Common myeloid progenitor, CD34-positive (primary cell): ENCODE data around the gene ANO2.

Experiments used
- CTCF ChIA-PET: fragments of 350-600 bp; sonication (Branson Sonifier 250); formaldehyde crosslinking; loops from one replicate; lab custom pipeline; 2021; ENCODE audit warnings: antibody characterized with exemption; lab: Charles Lee
- POLR2A ChIA-PET: fragments of 350-600 bp; sonication (Branson Sonifier 250); formaldehyde crosslinking; loops from one replicate; lab custom pipeline; 2021; ENCODE audit warnings: antibody characterized with exemption; lab: Charles Lee
- DNase-seq, 3 donors: peaks; one replicate each; pipeline versions ENCODE4 v3.0.0 to v3.0.0-alpha.2; 2013
- H3K27ac ChIP-seq, 2 experiments: 1 replicate in 1 of 2; 2 replicates in 1 of 2; pipeline ENCODE4 v1.7.0; 2013; ENCODE audit warnings: inconsistent platforms in 2 of 2, low read length in 2 of 2, mild to moderate bottlenecking in 2 of 2, low read depth in 1 of 2, moderate library complexity in 1 of 2; ENCODE audit not compliant: severe bottlenecking in 2 of 2, insufficient read depth in 1 of 2, poor library complexity in 1 of 2
- H3K27me3 ChIP-seq, 5 experiments: replicated peaks in 2 of 5; 1 replicate in 3 of 5; 2 replicates in 2 of 5; pipeline versions ENCODE4 v1.6.1 to v1.7.0; 2013; ENCODE audit warnings: low read length in 4 of 5, mild to moderate bottlenecking in 2 of 5, moderate library complexity in 2 of 5, inconsistent platforms in 1 of 5; ENCODE audit not compliant: insufficient read depth in 5 of 5, control insufficient read depth in 4 of 5
- H3K36me3 ChIP-seq, 4 experiments: 1 replicate in 2 of 4; 2 replicates in 2 of 4; pipeline versions ENCODE4 v1.6.1 to v1.7.0; 2013; ENCODE audit warnings: low read length in 3 of 4, control low read depth in 1 of 4, mild to moderate bottlenecking in 1 of 4; ENCODE audit not compliant: control insufficient read depth in 4 of 4, insufficient read depth in 4 of 4
- H3K4me1 ChIP-seq, 4 experiments: 1 replicate in 3 of 4; 2 replicates in 1 of 4; pipeline versions ENCODE4 v1.6.1 to v1.7.1; 2013; ENCODE audit warnings: low read length in 3 of 4, mild to moderate bottlenecking in 3 of 4, control low read depth in 1 of 4, inconsistent platforms in 1 of 4, moderate library complexity in 1 of 4; ENCODE audit not compliant: control insufficient read depth in 4 of 4, insufficient read depth in 4 of 4; ENCODE audit errors: control extremely low read depth in 1 of 4
- H3K4me3 ChIP-seq, 7 experiments: 1 replicate in 4 of 7; 2 replicates in 3 of 7; pipeline versions ENCODE4 v1.5.1 to v1.7.0; 2013; ENCODE audit warnings: mild to moderate bottlenecking in 7 of 7, low read length in 6 of 7, moderate library complexity in 6 of 7, inconsistent platforms in 2 of 7, low read depth in 2 of 7, control low read depth in 1 of 7; ENCODE audit not compliant: insufficient read depth in 4 of 7, control insufficient read depth in 1 of 7; ENCODE audit errors: extremely low read depth in 1 of 7
- H3K9me3 ChIP-seq, 5 experiments: 1 replicate in 4 of 5; 2 replicates in 1 of 5; pipeline versions ENCODE4 v1.6.1 to v1.7.1; 2013; ENCODE audit warnings: low read length in 4 of 5, mild to moderate bottlenecking in 2 of 5, inconsistent platforms in 1 of 5, low read depth in 1 of 5, moderate library complexity in 1 of 5; ENCODE audit not compliant: control insufficient read depth in 4 of 5, insufficient read depth in 2 of 5; ENCODE audit errors: control extremely low read depth in 1 of 5
- WGBS: methylation state at CpG from one replicate; pipeline ENCODE4 v1.1.5; 2013; ENCODE audit not compliant: insufficient coverage; 5-methylcytosine and 5-hydroxymethylcytosine counted together

ANO2 gene

DNA sequence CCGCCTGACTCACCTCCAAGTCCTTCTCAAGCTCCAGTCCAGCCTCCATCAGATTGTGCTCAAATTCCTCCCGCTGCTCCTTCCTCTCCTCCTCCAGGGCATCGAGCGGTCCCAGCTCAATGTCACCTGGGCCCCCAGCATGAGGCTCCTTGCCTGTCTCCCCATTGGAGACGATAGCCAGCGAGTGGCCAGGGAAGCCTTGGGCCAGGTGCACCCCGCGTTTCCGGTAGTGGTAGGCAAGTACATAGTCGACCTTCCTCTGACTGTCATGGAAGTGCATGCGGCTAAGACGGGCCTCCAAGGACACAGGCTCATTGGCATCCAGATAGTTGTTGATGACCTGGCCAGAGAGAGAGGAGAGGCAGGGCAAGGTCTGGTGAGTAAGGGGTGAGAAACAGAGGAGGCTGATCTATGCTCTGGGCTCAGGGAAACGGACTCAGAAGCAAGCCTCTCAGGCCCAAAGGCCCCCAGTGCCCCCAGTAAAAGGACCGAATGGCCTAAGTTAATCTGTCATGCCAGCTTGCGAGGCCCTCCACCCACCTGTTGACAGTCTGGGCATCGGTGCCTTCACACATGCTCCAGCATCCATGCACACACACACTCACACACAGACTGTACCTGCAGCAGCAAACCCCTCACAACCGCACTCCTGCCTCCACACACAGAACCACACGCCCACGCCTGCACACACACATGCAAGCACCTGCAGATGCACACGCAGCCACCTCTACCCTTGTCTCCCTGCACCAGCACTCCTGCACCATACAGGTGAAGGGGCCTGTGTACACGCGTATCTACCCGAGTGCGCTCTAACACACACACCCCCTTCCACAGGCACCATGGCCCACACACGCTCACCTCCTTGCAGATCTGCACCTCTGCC is 23.8 kb downstream of the ANO2 start:
- H3K9me3 ChIP-seq = no peaks in the 10 kb centered on the region
- H3K36me3 ChIP-seq = no peaks in the 10 kb centered on the region
- H3K4me3 ChIP-seq = no peak overlapping the region

DNA sequence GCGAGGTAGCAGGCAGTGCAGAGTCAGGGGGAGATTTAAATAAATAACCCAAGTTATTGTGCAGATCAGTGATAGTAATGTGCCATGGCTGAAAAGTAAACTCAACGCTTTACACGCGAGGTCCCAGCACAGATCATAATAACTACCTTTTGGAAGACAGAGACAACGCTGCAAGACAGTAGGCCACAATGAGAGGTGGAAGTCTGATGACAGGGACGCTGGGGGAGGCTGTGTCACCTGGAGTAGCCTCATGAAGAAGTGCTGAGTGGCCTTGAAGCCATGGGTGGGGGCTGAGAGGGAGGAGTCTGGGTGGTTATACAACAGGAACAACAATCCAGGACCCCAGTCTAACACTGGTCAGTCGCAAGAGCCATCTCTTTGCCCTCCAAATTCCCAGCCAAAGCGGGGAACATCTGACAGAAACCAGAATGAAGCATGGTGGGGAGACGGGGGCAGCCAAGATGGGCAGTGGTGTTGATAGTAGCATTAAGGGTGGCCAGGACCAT is 28.2 kb downstream of the ANO2 start:
- Histone ChIP-seq H3K27ac (no peak overlapping the region), H3K4me3 (no peak overlapping the region), H3K27me3 (no peaks in the 10 kb centered on the region), H3K9me3 (no peaks in the 10 kb centered on the region), H3K36me3 (no peaks in the 10 kb centered on the region), H3K4me1 (peaks cover 0 to 7% (median 2%) of the 10 kb centered on the region in 4 experiments)
- no peak for DNase-seq
- 98% methylated on average over 6 of the region's 9 CpGs for WGBS
- ChIA-PET CTCF (no interaction called here), POLR2A (no interaction called here)

More for the DNA sequence above, 23.8 kb downstream of the ANO2 start:
- WGBS = 98% methylated on average over 23 of the region's 25 CpGs
- DNase-seq = no peak
- Histone ChIP-seq H3K27ac (no peak overlapping the region), H3K27me3 (no peaks in the 10 kb centered on the region), H3K4me1 (peaks cover 0 to 8% (median 4%) of the 10 kb centered on the region in 4 experiments)
- CTCF ChIA-PET = no interaction called here
- POLR2A ChIA-PET = no interaction called here

DNA sequence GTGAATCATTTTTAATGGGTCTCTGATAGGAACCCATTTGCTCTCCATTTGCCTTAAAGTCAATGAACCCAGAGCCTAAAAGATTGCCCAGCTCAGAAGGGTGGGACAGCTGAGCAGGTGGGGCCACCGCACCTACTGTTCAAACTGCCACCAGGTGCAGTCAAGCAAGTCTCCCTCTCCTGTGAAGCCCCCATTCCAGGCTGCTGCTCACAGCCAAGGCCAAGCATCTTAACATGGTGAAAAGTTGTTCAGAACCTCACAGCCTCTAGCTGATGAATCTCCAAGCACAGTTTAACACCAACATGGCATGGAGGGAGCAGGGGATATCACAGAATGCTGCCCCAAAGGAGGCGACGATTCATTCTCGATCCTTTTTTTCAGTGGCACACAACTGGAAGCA is 29.5 kb downstream of the ANO2 start:
- CTCF ChIA-PET = no interaction called here
- H3K4me3 ChIP-seq = no peak overlapping the region
- H3K9me3 ChIP-seq = no peaks in the 10 kb centered on the region
- peaks cover 0 to 7% (median 2%) of the 10 kb centered on the region in 4 experiments for H3K4me1 ChIP-seq
- no peak for DNase-seq
- no peaks in the 10 kb centered on the region for H3K36me3 ChIP-seq
- WGBS = 84% methylated on average over 4 of the region's 4 CpGs
- H3K27ac ChIP-seq = no peak overlapping the region
- peaks cover 0 to 2% (median 0%) of the 10 kb centered on the region in 5 experiments for H3K27me3 ChIP-seq
- POLR2A ChIA-PET = no interaction called here

DNA sequence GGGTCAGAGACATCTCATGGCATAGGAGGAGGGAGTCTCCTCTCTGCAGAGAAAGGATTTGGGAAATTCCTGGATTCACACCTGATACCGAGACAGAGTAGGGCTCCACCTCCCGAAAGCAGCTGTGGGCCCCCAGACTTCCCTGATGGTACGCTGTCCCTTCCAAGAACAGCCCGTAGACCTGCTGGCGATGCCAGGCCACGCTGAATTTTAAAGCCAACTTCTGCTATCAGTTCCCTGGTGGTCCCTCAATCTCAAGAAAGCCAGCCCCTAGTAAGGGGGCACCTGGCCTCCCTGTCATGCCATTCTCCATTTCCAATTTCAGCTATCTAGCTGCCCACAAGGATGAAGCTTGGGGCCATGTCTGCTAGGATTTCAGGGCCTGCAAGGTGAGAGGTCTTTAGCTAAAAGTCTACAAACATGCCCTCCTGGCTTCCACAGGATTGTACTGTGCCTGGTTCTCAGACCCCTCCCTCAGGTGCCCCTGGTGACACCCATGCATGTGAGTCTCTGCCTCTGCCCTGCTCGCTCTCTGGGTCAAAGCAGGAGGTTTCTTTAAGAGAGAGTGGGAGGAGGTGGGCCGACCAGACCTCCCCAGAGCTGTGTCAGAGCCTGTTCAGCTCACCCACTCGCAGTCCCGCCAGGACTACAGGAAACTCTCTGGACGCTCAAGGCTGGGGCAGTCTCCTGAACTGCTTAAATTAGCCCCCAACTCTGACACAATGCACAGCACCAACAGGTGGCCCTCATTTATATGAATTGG is 30.5 kb downstream of the ANO2 start:
- DNase-seq = no peak
- Histone ChIP-seq H3K27ac (no peak overlapping the region), H3K27me3 (peaks cover 0 to 2% (median 0%) of the 10 kb centered on the region in 5 experiments), H3K4me1 (peaks cover 0 to 7% (median 2%) of the 10 kb centered on the region in 4 experiments), H3K4me3 (no peak overlapping the region), H3K9me3 (no peaks in the 10 kb centered on the region), H3K36me3 (no peaks in the 10 kb centered on the region)
- POLR2A ChIA-PET = no interaction called here
- WGBS = 95% methylated on average over 11 of the region's 11 CpGs
- CTCF ChIA-PET = no interaction called here

DNA sequence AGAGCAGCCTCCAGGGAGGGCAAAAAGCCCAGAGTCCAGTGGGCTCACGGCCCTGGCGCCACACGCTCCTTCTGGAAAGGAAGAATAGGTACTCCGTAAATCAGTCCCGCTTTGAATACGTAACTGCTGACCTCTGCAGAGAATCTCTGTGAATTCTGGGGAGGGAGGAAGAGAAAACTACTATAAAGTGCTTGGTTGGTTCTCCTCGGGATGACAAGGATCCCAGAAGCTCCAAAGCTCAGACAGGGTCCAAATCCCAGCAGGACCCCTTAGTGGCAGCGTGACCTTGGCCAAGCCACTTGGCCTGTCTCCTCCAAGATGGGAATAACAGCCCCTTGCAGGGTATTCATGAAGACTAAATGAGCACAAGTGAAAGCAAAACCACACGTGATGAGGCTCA is 31.7 kb downstream of the ANO2 start:
- WGBS = 100% methylated on average over 7 of the region's 9 CpGs
- ChIA-PET POLR2A (no interaction called here), CTCF (no interaction called here)
- Histone ChIP-seq H3K4me1 (peaks cover 0 to 7% (median 2%) of the 10 kb centered on the region in 4 experiments), H3K36me3 (no peaks in the 10 kb centered on the region), H3K4me3 (peak overlapping the region in 1 of 7 experiments; percentile 21), H3K9me3 (no peaks in the 10 kb centered on the region), H3K27ac (no peak overlapping the region), H3K27me3 (peaks cover 0 to 2% (median 0%) of the 10 kb centered on the region in 5 experiments)
- no peak for DNase-seq

DNA sequence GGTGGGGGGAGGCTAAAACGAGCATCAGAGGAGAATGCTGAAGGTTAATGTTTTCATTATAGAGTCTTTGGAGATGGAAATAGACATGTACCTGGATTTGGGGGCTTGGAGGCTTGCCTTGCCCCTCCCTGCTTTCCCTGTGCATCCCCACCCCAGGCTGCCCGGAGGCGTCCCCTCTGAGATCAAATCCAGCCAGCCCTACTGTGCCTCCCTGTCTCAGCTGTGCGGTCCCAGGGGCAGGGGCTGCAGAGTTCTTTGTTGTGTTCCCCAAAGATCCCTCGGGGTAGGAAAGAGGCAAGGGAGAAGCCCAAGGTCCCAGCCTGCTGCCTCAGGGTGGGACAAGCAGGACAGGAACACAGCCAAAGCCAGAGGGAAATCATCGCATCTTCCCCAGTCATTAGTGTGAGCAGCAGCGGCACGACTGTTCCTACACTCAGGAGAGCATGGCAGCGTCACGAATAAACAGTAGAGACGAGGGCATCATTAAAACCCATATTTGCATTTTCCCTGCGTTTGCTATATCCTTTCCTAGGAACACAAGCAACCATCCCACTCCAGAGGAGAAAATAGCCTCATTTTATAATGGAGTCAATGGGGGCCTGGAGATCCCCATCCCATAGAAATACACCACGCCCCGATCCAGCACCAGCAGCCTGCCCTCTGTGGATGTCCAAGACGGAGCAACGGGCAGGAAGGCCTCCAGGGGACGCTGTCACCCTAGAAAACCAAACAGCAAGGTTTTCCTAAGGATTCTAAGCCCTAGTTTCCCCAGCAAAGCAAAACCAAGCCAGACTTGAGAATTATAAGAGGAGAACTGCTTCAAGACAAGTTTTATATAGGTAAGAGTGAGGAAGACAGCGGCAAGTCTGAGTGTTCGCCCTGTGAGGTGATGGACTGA is 32.4 kb downstream of the ANO2 start:
- DNase-seq = no peak
- WGBS = 96% methylated on average over 18 of the region's 19 CpGs
- no peak overlapping the region for H3K4me3 ChIP-seq
- H3K4me1 ChIP-seq = peaks cover 0 to 12% (median 3%) of the 10 kb centered on the region in 4 experiments
- no peak overlapping the region for H3K27ac ChIP-seq
- no peaks in the 10 kb centered on the region for H3K9me3 ChIP-seq
- H3K27me3 ChIP-seq = peaks cover 0 to 2% (median 0%) of the 10 kb centered on the region in 5 experiments
- ChIA-PET POLR2A (no interaction called here), CTCF (no interaction called here)
- no peaks in the 10 kb centered on the region for H3K36me3 ChIP-seq
